Cortex of kidney (tissue), 1 donor: ENCODE measurements around the gene NUSAP1.
"Not testable (repeated sequence)": the region's sequence is repeated elsewhere in the genome, so short reads cannot be mapped to it uniquely, and the experiment has no call there.

Experiments used
- DNase-seq: peaks from one replicate; lab custom pipeline; 2025; lab: John Stamatoyannopoulos, UW

NUSAP1 gene

GRCh38 chr15:41332194-41333025, at the start of gene NUSAP1, which contains the start of gene OIP5:
Gene NUSAP1, plus strand, starts transcription at chr15:41332881. Its CDS starts 77 bp downstream, at chr15:41332958.
Gene OIP5, minus strand, starts transcription at chr15:41332591. Its CDS starts 30 bp downstream, at chr15:41332561.
- DNase-seq: no peak

- DNase-seq: not testable (repeated sequence)
These were observed 49.6 kb upstream of the NUSAP1 start for GRCh38 chr15:41282980-41283652.

- DNase-seq: no peak
These were observed 48.8 kb upstream of the NUSAP1 start for GRCh38 chr15:41283653-41284426.

GRCh38 chr15:41284427-41285177, 48.1 kb upstream of the NUSAP1 start:
- no peak for DNase-seq

- DNase-seq: no peak
These were observed 47.4 kb upstream of the NUSAP1 start for GRCh38 chr15:41285285-41285684.

- DNase-seq: no peak
These were observed 45.9 kb upstream of the NUSAP1 start for GRCh38 chr15:41286665-41287333.

GRCh38 chr15:41288464-41288863, 44.2 kb upstream of the NUSAP1 start:
- DNase-seq: no peak

GRCh38 chr15:41289953-41290352, 42.7 kb upstream of the NUSAP1 start:
- DNase-seq: no peak

- DNase-seq: no peak
These were observed 41.5 kb upstream of the NUSAP1 start for GRCh38 chr15:41291065-41291631.

GRCh38 chr15:41292521-41292920, 40.2 kb upstream of the NUSAP1 start:
- no peak for DNase-seq

GRCh38 chr15:41301139-41301538, 31.5 kb upstream of the NUSAP1 start:
- DNase-seq: not testable (repeated sequence)

GRCh38 chr15:41301587-41301986, 31.1 kb upstream of the NUSAP1 start:
- no peak for DNase-seq

GRCh38 chr15:41304149-41304770, 28.4 kb upstream of the NUSAP1 start:
- DNase-seq: no peak

- no peak for DNase-seq
These were observed 25.0 kb upstream of the NUSAP1 start for GRCh38 chr15:41307679-41308078.

GRCh38 chr15:41309226-41309905, 23.3 kb upstream of the NUSAP1 start:
- DNase-seq: no peak

GRCh38 chr15:41320805-41321330, 11.8 kb upstream of the NUSAP1 start:
- not testable (repeated sequence) for DNase-seq

- DNase-seq: no peak
These were observed 9.1 kb upstream of the NUSAP1 start for GRCh38 chr15:41323611-41324010.

- no peak for DNase-seq
These were observed 1.4 kb upstream of the NUSAP1 start for GRCh38 chr15:41331281-41331680.

GRCh38 chr15:41331833-41332193, 868 bp upstream of the NUSAP1 start:
- DNase-seq: no peak
